ENCODE results near the gene ATG16L2. TPM values are rescaled to one million over a fixed set of nuclear protein-coding genes. Genes with fewer than 3 reads are reported as not detected.

The ATG16L2 gene
- total RNA-seq, 1 donor from 2014 or later, result 24.5 TPM

- H3K36me3 Mint-ChIP-seq (ENCODE audit: low read depth), result peaks cover 7% of the 10 kb centered on the region
- H3K4me3 Mint-ChIP-seq, result no peak overlapping the region
- H3K27ac Mint-ChIP-seq (ENCODE audit: unreplicated experiment), result no peak overlapping the region
- H3K27me3 Mint-ChIP-seq (ENCODE audit: low read depth), result no peaks in the 10 kb centered on the region
- no peaks in the 10 kb centered on the region for H3K9me3 Mint-ChIP-seq
- DNase-seq (ENCODE audit: low read depth, low spot score), result no peak
- peaks cover 6% of the 10 kb centered on the region for H3K4me1 Mint-ChIP-seq
- TF ChIP-seq CTCF (conservative IDR thresholded peaks at IDR 0.05), result no peak
These were observed 28.6 kb downstream of the ATG16L2 start for GRCh38 chr11:72842653-72843330.

GRCh38 chr11:72844356-72844755 lies 30.1 kb downstream of the ATG16L2 start:
- H3K4me3 Mint-ChIP-seq, result no peak overlapping the region
- DNase-seq (ENCODE audit: low read depth, low spot score), result no peak
- peaks cover 6% of the 10 kb centered on the region for H3K4me1 Mint-ChIP-seq
- H3K27me3 Mint-ChIP-seq (ENCODE audit: low read depth), result no peaks in the 10 kb centered on the region
- no peak overlapping the region for H3K27ac Mint-ChIP-seq (ENCODE audit: unreplicated experiment)
- TF ChIP-seq CTCF (conservative IDR thresholded peaks at IDR 0.05), result no peak
- peaks cover 8% of the 10 kb centered on the region for H3K36me3 Mint-ChIP-seq (ENCODE audit: low read depth)
- H3K9me3 Mint-ChIP-seq, result no peaks in the 10 kb centered on the region

- Mint-ChIP-seq H3K4me1 (no peaks in the 10 kb centered on the region), H3K4me3 (no peak overlapping the region), H3K27ac (ENCODE audit: unreplicated experiment) (no peak overlapping the region), H3K36me3 (ENCODE audit: low read depth) (peaks cover 6% of the 10 kb centered on the region), H3K9me3 (no peaks in the 10 kb centered on the region), H3K27me3 (ENCODE audit: low read depth) (no peaks in the 10 kb centered on the region)
- no peak for DNase-seq (ENCODE audit: low read depth, low spot score)
- TF ChIP-seq CTCF (conservative IDR thresholded peaks at IDR 0.05), result peak; percentile 71
These were observed 34.7 kb downstream of the ATG16L2 start for GRCh38 chr11:72848846-72849466.

- H3K36me3 Mint-ChIP-seq (ENCODE audit: low read depth), result peaks cover 3% of the 10 kb centered on the region
- no peaks in the 10 kb centered on the region for H3K9me3 Mint-ChIP-seq
- H3K4me3 Mint-ChIP-seq, result no peak overlapping the region
These were observed 36.6 kb downstream of the ATG16L2 start for GRCh38 chr11:72850832-72851231.

GRCh38 chr11:72851726-72852125 lies 37.5 kb downstream of the ATG16L2 start:
- Mint-ChIP-seq H3K27me3 (ENCODE audit: low read depth) (no peaks in the 10 kb centered on the region), H3K9me3 (no peaks in the 10 kb centered on the region), H3K36me3 (ENCODE audit: low read depth) (peaks cover 3% of the 10 kb centered on the region)

More at GRCh38 chr11:72850832-72851231, 36.6 kb downstream of the ATG16L2 start:
- no peak for DNase-seq (ENCODE audit: low read depth, low spot score)
- H3K27me3 Mint-ChIP-seq (ENCODE audit: low read depth), result no peaks in the 10 kb centered on the region
- H3K4me1 Mint-ChIP-seq, result no peaks in the 10 kb centered on the region
- TF ChIP-seq CTCF (conservative IDR thresholded peaks at IDR 0.05), result no peak
- no peak overlapping the region for H3K27ac Mint-ChIP-seq (ENCODE audit: unreplicated experiment)

More at GRCh38 chr11:72851726-72852125, 37.5 kb downstream of the ATG16L2 start:
- TF ChIP-seq CTCF (conservative IDR thresholded peaks at IDR 0.05), result no peak
- no peak for DNase-seq (ENCODE audit: low read depth, low spot score)
- H3K4me3 Mint-ChIP-seq, result no peak overlapping the region
- no peak overlapping the region for H3K27ac Mint-ChIP-seq (ENCODE audit: unreplicated experiment)
- H3K4me1 Mint-ChIP-seq, result no peaks in the 10 kb centered on the region

All from neural crest cell (in vitro differentiated cells).